Measurements from ENCODE around the gene SMIM14.

- TF ChIP-seq CTCF (IDR thresholded peaks at IDR 0.05): no peak
- no peak for TF ChIP-seq POLR2A (IDR thresholded peaks at IDR 0.05)
Observed at GRCh38 chr4:39529534-39529933, 109.1 kb downstream of the SMIM14 start.
